GM12801 (cell line): ENCODE results near the gene PRRG1.

Experiments
- CTCF ChIP-seq: IDR thresholded peaks from one replicate; pipeline ENCODE4 v1.5.1; 2011; ENCODE audit warnings: control low read depth; ENCODE audit not compliant: insufficient read length; ENCODE audit errors: extremely low read depth

The PRRG1 gene

GRCh38 chrX:37420185-37420584 lies 71.0 kb downstream of the PRRG1 start:
- no peak for TF ChIP-seq CTCF

- no peak for TF ChIP-seq CTCF
Observed at GRCh38 chrX:37420756-37421155, 71.6 kb downstream of the PRRG1 start.

GRCh38 chrX:37424000-37424429 lies 74.9 kb downstream of the PRRG1 start:
- TF ChIP-seq CTCF, result no peak

GRCh38 chrX:37425370-37425769 lies 76.2 kb downstream of the PRRG1 start:
- TF ChIP-seq CTCF, result no peak

GRCh38 chrX:37434362-37434761 lies 85.2 kb downstream of the PRRG1 start:
- TF ChIP-seq CTCF, result no peak

- no peak for TF ChIP-seq CTCF
Observed at GRCh38 chrX:37437160-37437559, 88.0 kb downstream of the PRRG1 start.

- TF ChIP-seq CTCF, result no peak
Observed at GRCh38 chrX:37441377-37441776, 92.2 kb downstream of the PRRG1 start.

- no peak for TF ChIP-seq CTCF
Observed at GRCh38 chrX:37445182-37445581, 96.0 kb downstream of the PRRG1 start.
